Measurements from ENCODE around the gene TMEM273.
A peak's percentile ranks its signal among the peaks of the same experiment; 100 is the strongest.

TMEM273 gene

DNA sequence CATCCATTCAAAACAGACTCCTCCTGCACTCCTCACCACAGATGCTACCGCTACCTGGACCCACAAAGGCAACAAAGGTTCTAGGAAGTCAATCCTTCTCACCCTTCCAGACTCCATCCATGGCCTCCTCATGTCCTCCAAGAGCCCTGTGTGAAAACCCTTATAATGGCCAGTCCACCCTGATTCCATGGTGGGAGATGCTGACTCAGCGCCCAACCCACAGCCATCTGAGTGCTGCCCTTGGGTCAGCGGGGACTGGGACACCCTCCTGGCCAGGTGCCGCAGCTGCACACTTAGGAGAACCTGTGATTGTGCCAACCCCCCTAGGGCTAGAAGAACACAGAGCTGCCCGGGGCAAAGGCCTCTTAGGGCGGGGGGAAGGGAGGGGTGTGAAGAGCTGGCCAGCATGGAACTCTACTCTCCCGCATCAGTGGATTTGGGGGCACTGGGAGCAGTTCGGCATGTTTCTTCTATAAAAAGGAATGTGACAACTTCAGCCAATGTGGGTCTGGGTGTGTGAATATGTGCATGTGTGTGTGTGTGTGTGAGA lies 25.4 kb downstream of the TMEM273 start:
- no peak for DNase-seq

DNA sequence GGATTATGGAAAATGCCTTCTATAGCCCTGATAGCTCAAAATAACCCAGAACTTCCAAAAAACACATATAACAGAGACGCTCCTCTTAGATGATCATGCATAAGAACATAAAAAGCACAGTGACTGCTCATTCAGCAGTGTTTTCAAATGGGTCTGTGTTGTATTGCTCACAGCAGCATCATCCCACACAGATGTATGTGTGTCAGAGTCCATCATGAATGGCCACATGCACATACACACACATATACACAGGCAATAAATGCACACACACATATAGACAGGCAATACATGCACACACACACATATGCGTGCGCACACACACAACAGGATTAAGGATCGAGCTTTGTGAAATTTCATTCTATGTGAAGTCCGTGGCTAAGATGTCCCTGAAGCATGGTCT lies 26.1 kb downstream of the TMEM273 start:
- DNase-seq = no peak

DNA sequence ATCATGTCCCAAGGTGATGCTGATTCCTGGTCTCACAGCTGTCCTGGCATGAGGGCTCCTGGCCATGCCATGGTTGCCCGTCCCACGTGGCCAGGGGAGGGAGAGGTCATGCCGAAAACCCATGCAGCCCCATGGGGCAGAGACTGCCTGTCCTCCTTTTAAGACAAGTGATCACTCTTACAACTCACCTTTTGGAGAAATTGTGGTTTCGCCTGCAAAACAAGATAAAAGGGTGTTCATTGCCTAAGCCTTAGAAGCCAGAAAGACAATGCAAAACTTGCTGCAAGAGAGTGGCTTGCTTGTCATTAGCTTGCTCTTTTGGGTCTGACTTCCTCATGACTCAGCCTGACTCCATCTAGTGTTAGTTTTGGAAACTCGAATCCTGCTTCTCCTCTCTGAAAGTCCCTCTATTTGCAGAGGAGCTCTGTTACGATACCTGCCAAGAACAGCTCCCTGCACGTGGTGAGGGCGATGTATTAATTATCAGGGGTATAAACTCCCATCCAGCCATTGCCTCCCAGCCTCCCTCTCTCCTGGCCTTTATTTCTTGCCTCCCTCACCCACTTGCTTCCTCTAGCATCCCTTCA lies 26.7 kb downstream of the TMEM273 start:
- no peak for DNase-seq

DNA sequence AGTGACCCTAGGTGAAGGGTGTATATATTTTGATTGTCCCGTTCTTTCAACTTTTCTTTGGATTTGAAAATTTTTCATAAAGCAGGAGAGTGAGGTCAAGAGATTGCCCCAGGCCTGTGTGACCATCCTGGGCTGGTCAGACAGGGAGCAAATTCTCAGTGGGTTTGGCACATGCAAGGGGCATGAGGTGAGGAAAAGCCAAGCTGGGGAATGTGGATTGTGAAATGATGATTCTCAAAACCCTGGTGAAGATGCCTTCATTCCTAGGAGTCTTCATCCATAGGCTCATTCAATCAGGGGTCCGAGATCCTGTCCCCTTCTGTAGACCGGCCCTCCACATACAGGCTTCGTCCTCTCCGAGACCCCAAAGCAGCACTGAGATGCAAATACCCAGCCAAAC lies 27.4 kb downstream of the TMEM273 start:
- no peak for DNase-seq

GRCh38 chr10:49160110-49160509 lies 28.1 kb downstream of the TMEM273 start:
- DNase-seq = no peak

DNA sequence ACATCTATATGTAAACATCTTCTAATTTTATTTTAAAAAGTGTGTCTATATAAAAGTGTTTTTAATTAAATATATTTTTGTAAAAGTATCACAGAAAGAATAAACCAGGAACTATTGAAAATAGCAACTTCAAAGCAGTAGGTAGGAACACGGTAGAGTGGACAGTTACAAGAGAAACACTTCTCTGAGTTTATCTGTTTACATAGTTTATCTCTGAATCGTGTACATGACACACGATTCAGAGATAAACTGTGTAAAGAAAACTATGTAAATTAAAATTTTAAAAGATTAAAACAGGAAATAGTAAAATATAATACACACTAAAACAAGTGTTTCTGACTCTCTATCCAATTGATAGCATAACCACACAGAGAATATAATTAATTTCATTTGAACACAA lies 29.3 kb downstream of the TMEM273 start:
- no peak for DNase-seq

DNA sequence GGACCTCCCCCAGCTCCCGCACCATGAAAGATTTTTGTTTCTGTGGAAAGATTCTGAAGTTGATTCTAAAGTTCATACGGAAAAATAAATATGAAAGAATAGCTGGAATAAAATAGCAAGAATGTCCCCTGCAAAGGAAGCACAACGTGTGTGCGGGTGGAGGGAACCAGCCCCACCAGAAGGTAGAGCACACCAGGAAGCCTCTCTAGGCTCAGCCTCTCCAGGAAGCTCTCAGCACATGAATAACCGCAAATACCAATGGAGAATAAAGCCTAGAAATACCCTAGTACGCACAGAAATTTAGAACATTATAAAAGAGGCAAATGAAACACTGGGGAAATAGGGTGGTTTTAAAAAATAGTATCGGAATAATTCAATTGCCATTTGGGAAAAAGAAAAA lies 29.8 kb downstream of the TMEM273 start:
- no peak for DNase-seq

DNA sequence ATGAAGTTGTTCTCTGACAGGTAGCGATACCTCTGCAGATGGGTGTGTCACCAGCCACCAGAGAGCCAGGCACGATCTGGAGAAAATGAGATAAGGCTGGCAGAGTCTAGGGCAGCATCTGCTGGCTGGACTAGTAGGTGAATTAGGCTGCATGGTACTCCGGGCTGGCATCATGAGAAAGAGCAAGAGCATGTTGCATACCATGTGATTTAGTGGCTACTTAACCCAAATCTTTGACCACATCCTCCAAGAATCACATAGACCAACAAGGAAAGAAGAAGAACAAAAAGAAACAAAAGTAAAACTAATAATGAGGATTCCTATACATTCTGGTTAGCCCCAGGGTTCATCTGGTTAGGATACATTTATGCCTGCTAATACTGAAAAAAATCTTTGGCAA lies 31.0 kb downstream of the TMEM273 start:
- no peak for DNase-seq

DNA sequence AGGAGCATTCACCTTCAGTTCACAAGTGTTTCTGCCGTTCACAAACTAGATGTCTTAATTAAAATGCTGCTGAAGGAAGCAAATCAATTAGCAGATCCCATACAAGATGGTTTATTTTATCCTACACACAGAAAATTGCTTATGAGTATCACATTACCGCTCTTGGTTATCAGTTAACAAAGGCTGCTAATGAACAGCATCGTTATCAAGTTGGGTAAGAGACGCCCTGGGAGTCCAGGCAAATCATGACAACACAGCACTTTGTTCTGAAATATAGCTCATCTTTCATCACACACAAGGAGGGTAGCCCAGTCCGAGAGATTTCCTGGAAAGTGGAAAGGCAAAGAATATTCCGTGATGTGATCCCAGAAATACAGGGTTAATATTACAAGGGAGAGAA lies 33.5 kb downstream of the TMEM273 start:
- DNase-seq = no peak

DNA sequence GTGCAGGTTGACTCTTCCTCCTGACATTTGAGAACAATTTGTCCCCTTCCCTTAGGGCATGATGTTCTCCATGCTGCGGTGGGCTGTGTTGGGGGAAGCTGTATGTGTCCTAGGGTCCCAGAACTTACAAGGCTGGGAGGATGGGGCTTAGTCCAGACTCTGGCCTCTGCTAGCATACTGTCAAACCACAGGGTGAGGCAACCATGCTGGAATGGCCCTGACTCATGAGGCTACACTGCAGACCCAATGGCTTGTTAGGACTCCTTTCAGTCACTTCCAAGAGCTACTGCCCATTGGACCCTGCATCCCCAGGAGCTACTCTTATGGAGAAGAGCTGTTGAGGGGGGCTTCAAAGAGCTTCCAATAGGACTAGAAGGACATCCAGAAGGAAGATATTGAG lies 34.2 kb downstream of the TMEM273 start:
- DNase-seq = no peak

DNA sequence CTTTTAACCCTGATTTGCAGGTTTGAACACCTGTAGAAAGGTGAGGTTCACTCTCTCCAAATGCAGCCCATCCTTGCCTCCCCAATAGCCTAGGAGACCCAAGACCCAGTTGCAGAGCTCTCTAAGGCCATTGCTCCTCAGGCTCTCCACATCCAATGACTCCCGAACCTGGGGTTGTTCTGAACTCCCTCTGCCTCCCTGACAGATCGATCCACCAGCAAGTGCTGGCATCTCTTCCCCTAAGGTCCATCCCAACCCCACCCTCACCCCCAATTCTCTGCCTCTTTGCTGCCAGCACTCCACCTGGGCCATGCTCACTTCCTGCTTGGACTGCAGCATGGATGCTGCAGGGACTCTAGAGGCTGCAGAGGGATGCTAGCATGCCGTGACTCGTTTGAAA lies 35.1 kb downstream of the TMEM273 start:
- no peak for DNase-seq

GRCh38 chr10:49152663-49153062 lies 35.5 kb downstream of the TMEM273 start:
- no peak for DNase-seq

- no peak for DNase-seq
Measured at GRCh38 chr10:49152037-49152436, 36.2 kb downstream of the TMEM273 start.

DNA sequence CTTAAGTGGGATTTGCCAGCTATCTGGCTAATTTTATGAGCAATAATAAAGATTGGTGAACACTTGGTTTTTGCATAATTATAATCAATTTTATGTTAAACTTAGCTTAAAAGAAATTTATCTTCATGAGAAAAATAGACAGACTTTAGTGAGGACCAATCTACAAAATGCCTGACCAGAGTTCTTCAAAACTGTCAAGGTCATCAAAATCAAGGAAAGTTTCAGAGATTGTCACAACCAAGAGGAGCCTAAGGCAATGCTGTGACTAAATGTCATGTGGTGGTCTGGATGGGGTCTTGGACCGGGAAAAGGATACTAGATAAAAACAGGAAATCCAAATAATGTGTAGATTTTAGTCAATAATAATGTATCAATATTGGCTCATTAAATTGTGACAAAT lies 36.7 kb downstream of the TMEM273 start:
- DNase-seq = no peak

DNA sequence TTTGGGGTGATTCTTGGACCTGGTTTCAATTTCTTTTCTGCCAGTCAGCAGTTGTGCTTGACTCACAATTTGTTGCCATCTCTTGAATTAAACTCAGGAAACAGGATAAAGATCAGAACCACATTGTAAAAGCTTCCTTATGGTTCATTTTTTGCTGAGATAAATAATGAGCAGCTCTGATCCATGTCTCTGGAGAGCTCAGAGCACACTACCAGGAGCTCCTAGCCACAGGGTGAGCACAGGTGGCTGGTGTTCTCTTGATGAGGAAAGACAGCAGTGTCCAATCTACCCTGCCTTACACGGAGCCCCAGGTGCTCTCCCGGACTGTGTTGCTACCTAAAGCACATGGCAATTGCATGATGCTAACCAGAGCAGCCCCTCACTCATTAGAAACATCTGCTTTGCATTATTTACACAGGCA lies 37.2 kb downstream of the TMEM273 start:
- DNase-seq = no peak

DNA sequence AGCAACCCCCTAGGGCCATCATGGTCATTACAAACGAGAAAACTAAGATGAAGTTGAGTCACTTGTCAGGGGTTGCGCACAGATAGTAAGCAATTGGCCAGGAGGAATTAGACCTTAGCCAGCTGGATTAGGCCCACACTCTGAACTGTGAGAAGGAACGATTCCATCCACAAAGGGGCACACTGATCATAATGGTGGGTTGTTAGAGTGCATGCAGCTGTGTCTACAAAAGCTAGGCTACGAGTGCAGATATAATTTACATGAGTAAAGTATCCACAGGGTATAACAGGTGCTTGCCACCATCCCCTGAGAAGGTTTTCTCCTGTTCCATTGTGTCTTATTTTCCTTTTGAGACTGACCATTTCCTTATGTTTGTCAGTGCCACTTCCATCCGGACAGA lies 37.8 kb downstream of the TMEM273 start:
- peak; percentile 11 for DNase-seq

DNA sequence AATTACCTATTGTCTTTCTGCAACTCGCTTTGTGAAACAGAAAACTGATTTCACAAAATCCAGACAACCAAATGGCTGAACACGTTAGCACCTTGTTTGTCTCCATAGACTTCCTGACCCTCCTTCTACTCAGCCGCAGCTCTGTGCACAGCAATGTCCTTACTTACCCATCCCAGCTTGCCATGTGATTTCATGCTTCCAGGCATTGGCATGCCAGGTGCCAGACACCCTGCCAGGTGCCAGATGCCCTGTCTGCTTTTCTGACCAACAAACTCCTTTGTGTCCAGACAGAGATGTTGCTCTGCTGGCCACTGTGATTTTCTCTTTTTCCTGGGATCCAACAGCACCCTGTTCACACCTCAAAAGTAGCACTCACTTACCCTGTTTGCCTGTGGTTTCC lies 38.3 kb downstream of the TMEM273 start:
- no peak for DNase-seq

DNA sequence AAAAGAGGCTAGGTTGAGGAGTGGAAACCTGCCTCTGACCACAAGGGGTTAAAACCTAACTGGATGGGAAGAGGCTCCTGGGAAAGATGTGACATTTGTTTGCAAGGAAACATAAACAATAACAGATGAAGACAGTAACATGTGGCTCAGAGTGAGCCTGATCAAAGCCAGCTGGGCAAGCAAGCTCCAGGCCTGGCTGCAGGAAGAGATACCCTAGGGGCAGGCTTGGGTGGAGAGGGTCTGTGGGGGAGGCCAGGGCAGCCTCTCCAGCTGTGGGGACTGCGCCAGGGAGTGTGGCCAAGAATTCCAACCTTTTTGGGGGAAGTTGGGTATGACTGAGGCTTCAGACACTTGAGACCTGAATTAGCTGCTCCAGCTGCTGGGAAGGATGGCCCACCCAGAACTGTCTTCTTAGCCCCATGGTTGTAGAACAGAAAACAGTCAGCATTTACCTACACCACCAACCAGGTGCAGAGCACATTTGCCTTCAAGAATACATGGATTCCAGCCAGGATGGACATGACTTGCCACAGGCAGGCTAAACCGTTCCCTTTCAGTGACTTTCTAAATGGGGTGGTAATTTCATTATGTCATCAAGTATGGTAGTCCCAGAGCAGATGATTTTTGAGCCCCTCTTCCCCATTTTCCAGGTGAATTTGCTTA lies 44.0 kb downstream of the TMEM273 start:
- DNase-seq = no peak

- DNase-seq = no peak
Measured at GRCh38 chr10:49143249-49143648, 44.9 kb downstream of the TMEM273 start.

DNA sequence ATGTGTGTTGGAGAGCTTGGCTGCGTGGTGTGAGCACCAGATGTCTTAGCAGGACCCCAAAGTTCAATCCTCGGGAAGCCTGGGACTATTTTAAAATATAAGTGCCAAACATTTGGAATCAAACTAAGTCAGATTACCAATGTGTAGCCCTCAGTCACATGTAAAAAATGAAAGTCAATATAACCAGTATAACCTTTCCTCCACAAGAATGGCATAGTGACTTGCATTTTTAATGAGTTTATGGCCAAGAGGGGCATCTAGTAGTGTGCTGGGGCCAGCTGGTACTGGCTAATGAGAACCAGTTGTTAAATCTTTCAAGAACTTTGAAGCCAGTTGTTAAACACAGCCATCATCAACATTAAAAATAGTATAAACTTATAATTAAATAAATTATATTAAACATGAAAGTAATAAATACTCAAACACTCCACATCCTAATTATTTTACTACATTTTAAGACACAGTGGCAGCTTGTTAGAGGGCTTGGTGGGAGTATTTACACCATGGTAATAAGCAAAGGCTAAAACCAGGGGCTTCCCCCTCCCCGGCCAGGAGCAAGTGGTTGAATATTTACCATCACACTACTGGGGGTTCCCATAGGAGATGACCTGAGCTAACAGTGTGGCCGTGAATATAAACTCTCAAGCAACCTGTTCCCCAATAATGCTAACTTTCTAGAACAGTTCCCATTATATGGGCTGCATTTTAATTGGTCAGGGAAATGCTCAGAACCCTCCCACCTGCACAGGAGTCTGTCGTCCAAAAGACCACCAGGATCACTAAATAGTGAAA lies 46.5 kb downstream of the TMEM273 start:
- no peak for DNase-seq

- DNase-seq = no peak
Measured at GRCh38 chr10:49140304-49141177, 47.6 kb downstream of the TMEM273 start.

DNA sequence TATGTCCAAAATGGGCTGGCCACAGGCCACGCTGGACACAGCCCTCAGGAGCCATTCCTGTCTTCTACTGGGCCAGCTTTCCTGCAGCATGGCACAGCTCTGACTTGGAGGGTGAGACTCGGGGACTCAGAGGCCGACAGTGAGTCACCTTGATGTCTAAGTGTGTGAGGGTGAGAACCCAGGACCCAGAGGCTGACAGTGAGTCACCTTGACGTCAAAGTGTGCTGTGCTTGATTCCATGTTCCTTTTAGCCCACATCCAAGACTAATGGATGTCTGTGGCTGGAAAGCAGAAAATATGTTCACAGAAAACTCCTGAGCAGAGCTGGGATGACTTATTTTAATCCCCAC lies 48.4 kb downstream of the TMEM273 start:
- no peak for DNase-seq
